HG03565 (cell line): ENCODE measurements around the gene SCN5A.

ENCODE experiments used
- ATAC-seq: cut with Tn5 transposase; IDR thresholded peaks from one replicate; pipeline ENCODE4 v1.9.1; 2021; ENCODE audit warnings: mild to moderate bottlenecking, moderate library complexity; ENCODE audit not compliant: unreplicated experiment

Gene SCN5A

GRCh38 chr3:38548154-38548931 lies 101.1 kb downstream of the SCN5A start:
- ATAC-seq: no peak

DNA sequence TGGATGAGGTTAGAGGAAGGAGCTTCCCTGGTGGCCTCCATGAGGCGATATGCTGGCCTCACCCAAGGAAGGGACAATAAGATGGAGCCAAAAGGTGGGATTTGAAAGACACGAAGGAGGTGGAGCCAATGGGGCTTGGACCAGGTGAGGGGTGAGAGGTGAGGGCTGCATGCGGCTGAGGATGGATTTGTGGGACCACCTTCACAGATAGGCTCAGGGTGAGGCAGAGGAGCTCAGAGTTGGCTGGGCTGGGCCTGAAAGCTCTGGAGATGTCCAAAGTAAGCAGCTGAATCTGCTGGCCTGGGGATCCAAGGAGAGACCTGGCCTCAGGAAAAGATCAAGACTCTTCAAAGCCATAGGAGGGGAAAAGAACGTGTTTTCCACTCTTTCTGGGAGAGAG lies 103.5 kb downstream of the SCN5A start:
- no peak for ATAC-seq

DNA sequence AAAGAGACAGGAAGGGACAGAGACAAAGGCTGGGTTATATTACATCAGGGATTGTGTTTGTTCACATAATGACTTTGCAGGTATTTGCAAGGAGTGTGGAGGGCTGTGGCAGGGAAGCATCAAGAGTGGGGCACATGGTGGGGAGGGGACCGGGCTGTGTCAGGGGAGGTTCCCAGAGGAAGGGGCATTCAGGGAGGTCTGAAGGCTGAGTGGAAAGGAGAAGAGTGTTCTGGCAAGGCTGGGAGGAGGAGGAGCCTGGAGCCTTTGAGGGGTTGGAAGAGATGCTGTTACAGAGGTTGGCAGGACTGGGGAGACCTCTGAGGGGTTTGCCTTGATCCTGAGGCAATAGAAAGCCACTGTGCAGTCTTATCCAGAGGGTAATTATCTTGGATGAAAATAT lies 103.9 kb downstream of the SCN5A start:
- no peak for ATAC-seq

GRCh38 chr3:38544926-38545325 lies 104.6 kb downstream of the SCN5A start:
- ATAC-seq: no peak

DNA sequence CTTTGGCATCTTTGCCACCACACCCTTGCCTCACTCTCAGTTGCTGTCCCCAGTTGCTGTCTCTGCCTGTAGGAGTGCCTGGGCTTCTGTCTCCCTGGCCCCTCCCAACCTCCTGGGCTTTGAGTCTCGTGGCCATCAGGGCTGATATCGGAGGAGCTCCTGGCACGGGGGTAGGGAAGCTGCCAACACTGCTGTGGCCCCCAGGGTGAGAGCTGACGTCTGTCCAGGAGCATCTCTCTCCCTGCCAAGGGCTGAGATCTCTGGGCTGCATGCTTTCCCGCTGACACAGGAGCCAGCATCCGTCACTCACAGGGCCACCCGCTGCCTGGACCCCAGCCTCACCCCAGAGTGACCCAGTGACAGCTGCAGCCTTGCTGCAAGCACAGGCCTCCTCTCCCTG lies 105.9 kb downstream of the SCN5A start:
- no peak for ATAC-seq

- no peak for ATAC-seq
These were observed 106.8 kb downstream of the SCN5A start for GRCh38 chr3:38542401-38543298.

DNA sequence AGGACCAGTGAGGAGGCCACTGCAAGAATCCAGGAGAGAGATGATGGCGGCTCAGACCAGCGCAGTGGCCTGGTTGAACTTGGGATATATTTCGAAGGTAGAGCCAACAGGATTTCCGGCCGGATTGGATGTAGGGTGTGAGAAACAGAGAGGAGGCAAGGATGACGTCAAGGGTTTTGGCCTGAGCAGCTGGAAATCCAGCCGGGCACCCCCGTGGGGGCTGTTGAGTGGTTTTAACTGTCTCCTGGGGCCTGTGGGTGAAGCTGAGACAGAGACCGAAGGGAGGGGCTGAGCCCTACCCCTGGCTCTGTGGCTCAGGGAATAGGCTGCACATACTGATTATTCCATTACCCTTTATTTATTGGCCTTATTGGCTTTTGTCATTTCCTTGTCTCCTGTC lies 107.7 kb downstream of the SCN5A start:
- no peak for ATAC-seq

DNA sequence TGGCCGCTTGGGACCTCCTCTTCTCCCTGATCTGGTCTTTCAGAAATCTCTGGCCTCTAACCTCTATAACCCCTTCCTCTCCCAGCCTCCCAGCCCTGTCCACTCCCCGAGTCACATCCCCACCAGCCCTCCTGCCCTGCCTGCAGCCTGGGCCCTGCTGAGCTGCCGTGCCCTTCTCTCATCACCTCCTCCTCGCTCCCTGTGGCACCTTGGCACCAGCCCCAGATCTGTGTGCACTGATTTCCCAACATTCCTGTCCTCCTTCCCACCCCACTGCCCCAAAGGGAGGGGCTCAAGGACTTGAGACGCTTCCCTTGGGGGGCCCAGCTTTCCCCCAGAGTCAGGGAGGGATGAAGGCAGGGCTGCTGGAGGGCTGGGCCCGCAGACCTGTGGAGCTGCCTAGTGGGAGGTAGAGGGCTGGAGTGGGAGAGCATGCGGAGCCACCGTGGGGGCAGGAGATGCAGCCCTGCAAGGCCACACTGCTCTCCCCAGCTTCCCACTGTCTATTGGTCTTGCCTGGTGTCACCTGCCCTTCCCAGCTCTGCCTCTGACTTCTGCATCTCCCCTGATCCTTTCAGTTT lies 110.6 kb downstream of the SCN5A start:
- no peak for ATAC-seq

DNA sequence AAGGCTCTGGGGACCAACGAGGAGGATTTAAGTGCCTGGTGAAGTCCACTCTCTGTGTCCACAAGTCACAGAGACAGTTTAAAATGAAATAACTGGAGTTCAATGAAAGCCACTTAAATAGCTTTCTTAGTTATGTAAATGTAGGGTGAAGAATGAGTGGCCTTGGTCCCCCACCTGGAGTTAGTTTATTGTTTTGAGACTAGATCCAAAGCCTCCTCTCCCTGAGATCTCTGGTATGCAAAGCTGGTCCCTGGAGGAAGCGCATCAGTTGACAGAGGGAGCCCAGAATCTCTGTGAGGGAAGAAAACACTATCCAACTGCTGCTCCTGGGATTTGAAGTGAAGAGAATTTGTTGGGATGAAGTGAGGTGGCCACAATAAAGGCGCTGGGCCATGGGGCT lies 112.8 kb downstream of the SCN5A start:
- ATAC-seq: no peak

DNA sequence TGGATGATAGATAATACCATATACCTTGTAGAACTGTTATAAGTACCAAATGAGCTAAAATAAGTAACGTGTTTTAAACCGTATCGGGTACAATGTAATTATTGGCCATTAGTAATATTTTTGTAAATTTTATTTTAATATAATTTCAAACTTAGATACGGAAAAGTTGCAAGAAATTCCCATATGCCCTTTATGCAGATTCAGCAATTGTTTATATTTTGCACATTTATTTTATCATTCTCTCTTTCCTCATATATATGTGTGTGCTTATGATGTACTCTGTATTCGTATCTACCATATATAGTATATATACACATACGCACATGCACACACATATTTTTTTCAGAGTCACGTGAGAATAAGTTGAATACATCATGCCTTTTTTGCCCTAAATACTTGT lies 114.9 kb downstream of the SCN5A start:
- no peak for ATAC-seq

DNA sequence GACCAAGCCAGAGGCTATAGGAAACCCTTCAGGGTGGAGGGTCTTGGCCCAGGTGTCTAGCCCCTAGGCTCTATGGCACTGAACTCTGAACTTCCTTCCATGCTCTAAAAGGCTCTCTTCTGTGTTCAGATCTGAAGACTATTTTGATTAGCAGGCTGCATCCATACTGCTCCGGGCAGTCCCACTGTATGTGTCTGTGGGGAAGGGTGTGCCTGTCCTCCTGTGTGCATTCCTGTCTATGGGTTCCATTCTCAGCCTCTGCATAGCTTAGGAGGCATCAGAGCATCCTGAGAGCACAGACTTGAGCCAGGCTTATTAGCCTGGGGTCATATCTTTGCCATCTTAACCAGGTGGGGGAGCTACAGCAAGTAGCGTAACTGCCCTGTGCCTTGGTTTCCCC lies 115.3 kb downstream of the SCN5A start:
- no peak for ATAC-seq

GRCh38 chr3:38533285-38533976 lies 116.1 kb downstream of the SCN5A start:
- ATAC-seq: no peak

DNA sequence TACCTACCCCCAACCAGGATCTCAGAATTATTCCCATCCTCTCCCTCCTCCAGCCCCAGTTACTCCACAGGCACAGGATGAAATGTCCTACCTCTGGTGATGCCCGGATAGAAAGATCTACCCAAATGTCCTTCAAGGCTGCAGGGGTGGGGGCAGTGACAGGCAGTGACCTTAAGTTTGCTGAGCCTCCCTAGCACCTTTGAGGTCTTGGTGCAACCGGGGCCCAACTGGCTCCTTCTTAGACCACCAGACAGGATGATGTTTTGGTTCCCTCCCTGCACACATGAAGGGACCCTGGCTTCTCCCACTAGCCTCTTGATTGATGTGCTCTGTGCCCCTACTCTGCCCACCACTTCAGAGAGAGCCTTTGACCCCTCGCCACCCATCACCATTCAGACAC lies 117.0 kb downstream of the SCN5A start:
- ATAC-seq: no peak

GRCh38 chr3:38528457-38528856 lies 121.0 kb downstream of the SCN5A start:
- no peak for ATAC-seq

DNA sequence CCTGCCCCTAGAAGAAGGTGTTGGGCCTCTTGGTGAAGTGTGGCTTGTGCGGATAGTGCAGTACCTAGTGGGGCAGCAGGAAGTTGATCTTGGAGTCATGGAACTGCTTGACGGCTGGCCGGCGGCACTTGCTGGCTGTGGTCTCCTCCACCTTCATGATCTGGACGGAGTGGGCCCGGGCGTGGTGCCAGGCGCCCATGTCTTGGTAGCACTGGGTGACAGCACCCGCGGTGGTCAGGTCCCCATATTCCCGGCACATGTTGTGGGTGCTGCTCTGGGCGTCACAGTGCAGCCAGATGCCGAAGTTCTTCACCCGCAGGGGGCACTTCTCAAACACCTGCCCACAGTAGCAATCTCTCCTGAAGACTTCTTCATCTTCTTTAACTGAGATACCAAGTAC lies 122.7 kb downstream of the SCN5A start:
- ATAC-seq: no peak

GRCh38 chr3:38524141-38524739 lies 125.2 kb downstream of the SCN5A start:
- no peak for ATAC-seq

GRCh38 chr3:38522002-38522401 lies 127.5 kb downstream of the SCN5A start:
- no peak for ATAC-seq

- ATAC-seq: no peak
These were observed 128.0 kb downstream of the SCN5A start for GRCh38 chr3:38521391-38521987.

GRCh38 chr3:38519651-38520050 lies 129.8 kb downstream of the SCN5A start:
- ATAC-seq: no peak

DNA sequence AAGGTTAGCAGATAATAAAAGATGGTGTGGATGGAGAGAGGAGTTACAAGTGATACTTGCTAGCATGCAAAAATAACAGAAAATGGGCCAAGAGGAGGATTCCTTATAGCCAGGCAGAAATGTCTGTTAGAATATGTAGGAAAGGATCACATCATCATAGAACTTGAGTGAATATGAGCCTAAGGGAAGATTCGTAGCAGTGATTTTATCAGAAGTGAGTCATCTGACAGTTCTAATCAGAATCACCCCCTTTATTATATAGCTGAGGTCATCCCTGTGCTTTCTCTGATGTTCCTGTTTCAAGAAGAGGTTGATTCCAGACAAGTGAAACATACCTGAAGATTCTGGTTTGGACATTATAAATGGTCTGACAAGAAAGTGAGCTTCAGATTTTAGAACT lies 130.5 kb downstream of the SCN5A start:
- ATAC-seq: no peak
